GM10266 (cell line): ENCODE data around the gene ABCD3.

Experiments used
- DNase-seq: peaks from one replicate; pipeline ENCODE4 v3.0.0; 2012; ENCODE audit errors: extremely low spot score
- TF ChIP-seq, protein P1 (sequence below): IDR thresholded peaks from 2 replicates; pipeline ENCODE4 v1.5.1; 2012; ENCODE audit warnings: mild to moderate bottlenecking, low read depth; ENCODE audit not compliant: control insufficient read depth, insufficient read depth; ENCODE audit errors: missing control alignments

ABCD3 gene

GRCh38 chr1:94481473-94481933, 63.3 kb downstream of the ABCD3 start:
- DNase-seq, result peak; percentile 35
- TF ChIP-seq, protein P1, sequence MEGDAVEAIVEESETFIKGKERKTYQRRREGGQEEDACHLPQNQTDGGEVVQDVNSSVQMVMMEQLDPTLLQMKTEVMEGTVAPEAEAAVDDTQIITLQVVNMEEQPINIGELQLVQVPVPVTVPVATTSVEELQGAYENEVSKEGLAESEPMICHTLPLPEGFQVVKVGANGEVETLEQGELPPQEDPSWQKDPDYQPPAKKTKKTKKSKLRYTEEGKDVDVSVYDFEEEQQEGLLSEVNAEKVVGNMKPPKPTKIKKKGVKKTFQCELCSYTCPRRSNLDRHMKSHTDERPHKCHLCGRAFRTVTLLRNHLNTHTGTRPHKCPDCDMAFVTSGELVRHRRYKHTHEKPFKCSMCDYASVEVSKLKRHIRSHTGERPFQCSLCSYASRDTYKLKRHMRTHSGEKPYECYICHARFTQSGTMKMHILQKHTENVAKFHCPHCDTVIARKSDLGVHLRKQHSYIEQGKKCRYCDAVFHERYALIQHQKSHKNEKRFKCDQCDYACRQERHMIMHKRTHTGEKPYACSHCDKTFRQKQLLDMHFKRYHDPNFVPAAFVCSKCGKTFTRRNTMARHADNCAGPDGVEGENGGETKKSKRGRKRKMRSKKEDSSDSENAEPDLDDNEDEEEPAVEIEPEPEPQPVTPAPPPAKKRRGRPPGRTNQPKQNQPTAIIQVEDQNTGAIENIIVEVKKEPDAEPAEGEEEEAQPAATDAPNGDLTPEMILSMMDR, result peak; percentile 83

DNA sequence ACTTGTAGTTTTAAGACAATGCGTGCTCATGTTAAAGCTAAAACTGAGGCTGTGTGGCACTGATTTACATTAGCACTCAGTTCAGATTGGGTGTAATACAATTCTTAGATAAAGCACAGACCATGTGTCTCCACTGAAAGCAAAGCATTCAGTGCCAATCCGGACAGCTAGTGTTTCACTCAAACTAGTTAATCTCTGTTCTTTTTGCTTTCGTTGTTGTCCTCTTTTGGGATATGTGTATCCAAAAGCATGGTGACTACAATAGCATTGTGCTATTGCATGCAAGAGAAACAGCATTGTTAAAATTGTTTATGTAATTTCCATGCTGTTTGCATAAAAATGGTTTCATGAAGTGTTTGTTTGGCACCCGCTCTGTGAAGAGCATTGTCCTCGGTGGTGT, 68.8 kb downstream of the ABCD3 start:
- TF ChIP-seq, protein P1, result no peak
- DNase-seq, result no peak

- DNase-seq, result no peak
- TF ChIP-seq, protein P1, result no peak
Measured at GRCh38 chr1:94490556-94490955, 72.4 kb downstream of the ABCD3 start.

- TF ChIP-seq, protein P1, result no peak
- DNase-seq, result no peak
Measured at GRCh38 chr1:94496076-94496755, 78.0 kb downstream of the ABCD3 start.

DNA sequence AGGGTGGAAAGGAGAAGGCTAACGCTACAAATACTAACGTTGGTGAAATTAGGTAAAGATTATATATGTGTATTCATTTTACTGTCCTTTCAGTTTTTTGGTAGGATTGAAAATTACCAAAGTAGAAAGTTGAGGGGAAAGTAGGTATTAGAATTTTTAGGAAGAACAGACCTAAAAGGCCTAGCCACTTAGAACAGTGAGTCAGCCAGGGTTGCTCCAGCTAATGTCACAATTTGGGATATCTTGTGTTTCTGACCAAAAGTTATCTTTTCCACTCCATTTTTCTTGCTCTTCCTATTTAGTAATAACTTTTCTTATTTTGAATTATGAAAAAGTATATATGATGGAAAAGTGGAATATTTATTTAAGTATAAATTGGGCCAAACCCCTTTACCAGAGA, 83.2 kb downstream of the ABCD3 start:
- TF ChIP-seq, protein P1, result no peak
- DNase-seq, result no peak

DNA sequence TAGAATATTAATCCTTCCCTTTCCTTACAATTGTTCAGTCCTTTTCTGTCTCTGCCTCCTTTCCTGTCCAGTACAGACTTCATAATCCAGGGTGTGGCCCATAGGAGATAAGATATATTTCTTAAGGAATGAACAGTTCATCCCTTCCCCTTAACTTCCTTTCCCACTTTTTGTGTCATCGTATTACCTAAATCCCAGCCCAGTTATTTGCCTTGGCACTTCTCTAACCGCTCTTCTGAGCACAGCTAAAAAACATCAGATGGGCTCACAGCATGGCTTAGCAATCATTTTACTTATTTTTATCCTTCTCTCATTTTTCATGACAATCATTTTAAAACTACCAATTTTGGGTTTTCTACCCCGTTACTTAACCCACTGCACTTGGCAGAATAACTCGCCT, 83.7 kb downstream of the ABCD3 start:
- DNase-seq, result no peak
- TF ChIP-seq, protein P1, result no peak

DNA sequence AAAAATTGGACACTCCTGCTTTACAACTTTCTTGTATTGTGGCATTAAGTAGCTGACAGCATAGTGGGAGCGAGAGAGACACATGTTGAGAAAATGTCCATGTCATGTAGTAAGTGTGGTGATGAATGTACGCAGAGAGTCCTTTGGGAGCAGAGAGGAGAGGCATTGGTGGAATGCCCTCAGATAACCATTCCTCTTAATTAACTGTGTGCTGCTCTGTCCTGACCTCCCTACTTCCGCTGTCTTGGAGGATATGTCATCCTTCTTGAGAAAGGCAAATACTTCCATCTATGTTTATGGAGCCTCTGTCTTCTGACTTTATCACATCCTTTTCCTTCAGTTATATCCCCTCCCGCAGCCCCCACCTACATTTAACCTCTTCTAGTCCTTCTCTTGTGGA, 85.0 kb downstream of the ABCD3 start:
- TF ChIP-seq, protein P1, result no peak
- DNase-seq, result no peak
